Gastroesophageal sphincter (tissue), 3 donors: ENCODE data around the gene YWHAQ.

Experiments
- CTCF ChIP-seq, 4 experiments: fragments of 200-600 bp in 2 of 4; fragments of 450-650 bp in 2 of 4; sonication (generic) in 1 of 4; IDR thresholded peaks; one replicate each; pipeline ENCODE4 v1.5.1; 2017 to 2019; ENCODE audit warnings: antibody characterized with exemption in 4 of 4, mild to moderate bottlenecking in 2 of 4, moderate library complexity in 2 of 4
- EP300 ChIP-seq: sonication (generic); formaldehyde crosslinking; IDR thresholded peaks from one replicate; pipeline ENCODE4 v1.6.1; 2017; ENCODE audit warnings: antibody characterized with exemption, mild to moderate bottlenecking
- POLR2A ChIP-seq, 2 donors: fragments of 450-650 bp; IDR thresholded peaks; one replicate each; pipeline ENCODE4 v1.6.1; 2017; ENCODE audit warnings: antibody characterized with exemption in 2 of 2, mild to moderate bottlenecking in 2 of 2, moderate library complexity in 1 of 2
- POLR2AphosphoS5 ChIP-seq: sonication (generic); formaldehyde crosslinking; IDR thresholded peaks from one replicate; pipeline ENCODE4 v1.6.1; 2017; ENCODE audit warnings: antibody characterized with exemption

GRCh38 chr2:9644603-9645002 lies 13.8 kb upstream of the YWHAQ start:
- TF ChIP-seq EP300, result no peak
- no peak for TF ChIP-seq CTCF (IDR thresholded peaks at IDR 0.05)
- TF ChIP-seq POLR2A (IDR thresholded peaks at IDR 0.05), result no peak
- TF ChIP-seq POLR2AphosphoS5, result no peak
